Lower leg skin (tissue), 3 donors: Measurements from ENCODE around the gene NFAM1.

Experiments used
- CTCF ChIP-seq, 3 donors: fragments of 450-650 bp; IDR thresholded peaks; one replicate each; pipeline ENCODE4 v1.5.1; 2016; ENCODE audit warnings: antibody characterized with exemption in 3 of 3, mild to moderate bottlenecking in 3 of 3, moderate library complexity in 2 of 3
- POLR2A ChIP-seq, 2 donors: fragments of 450-650 bp; IDR thresholded peaks; one replicate each; pipeline ENCODE4 v1.6.1; 2016 to 2017; ENCODE audit warnings: antibody characterized with exemption in 2 of 2, mild to moderate bottlenecking in 1 of 2, moderate library complexity in 1 of 2

- TF ChIP-seq CTCF (IDR thresholded peaks at IDR 0.05) (no peak), POLR2A (IDR thresholded peaks at IDR 0.05) (no peak)
These were observed 27.9 kb downstream of the NFAM1 start for GRCh38 chr22:42404266-42404665.
